Stomach (tissue), 4 donors: ENCODE results near the gene TBC1D26.

ENCODE experiments used
- EP300 ChIP-seq: sonication (generic); formaldehyde crosslinking; IDR thresholded peaks from one replicate; pipeline ENCODE4 v1.6.1; 2017; ENCODE audit warnings: antibody characterized with exemption
- POLR2A ChIP-seq, 4 donors: fragments of 450-650 bp; IDR thresholded peaks; one replicate each; pipeline ENCODE4 v1.6.1; 2016; ENCODE audit warnings: antibody characterized with exemption in 4 of 4, control low read depth in 2 of 4, mild to moderate bottlenecking in 1 of 4, moderate library complexity in 1 of 4
- POLR2AphosphoS5 ChIP-seq, 3 donors: sonication (generic); formaldehyde crosslinking; IDR thresholded peaks; one replicate each; pipeline ENCODE4 v1.6.1; 2016; ENCODE audit warnings: antibody characterized with exemption in 3 of 3
- TF ChIP-seq, protein P1 (sequence below), 7 experiments: fragments of 450-650 bp in 4 of 7; fragments of 200-600 bp in 3 of 7; sonication (generic) in 3 of 7; IDR thresholded peaks; one replicate each; pipeline ENCODE4 v1.5.1; 2016 to 2019; ENCODE audit warnings: antibody characterized with exemption in 7 of 7, control low read depth in 2 of 7, mild to moderate bottlenecking in 1 of 7

DNA sequence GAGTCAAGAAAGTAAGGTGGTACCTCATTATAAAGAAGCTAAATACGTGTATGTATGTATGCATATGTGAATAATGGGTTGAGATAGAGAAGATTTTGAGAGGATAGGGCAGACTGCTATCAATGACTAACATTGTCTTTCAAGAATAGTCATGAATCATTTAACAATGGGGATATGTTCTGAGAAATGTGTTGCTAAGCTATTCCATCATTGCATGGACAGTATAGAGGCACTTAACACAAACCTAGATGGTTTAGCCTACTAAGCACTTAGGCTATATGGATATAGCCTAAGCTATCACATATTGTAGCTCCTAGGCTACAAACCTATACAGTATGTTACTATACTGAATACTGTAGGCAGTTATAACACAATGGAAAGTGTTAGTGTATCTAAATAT, 45.2 kb downstream of the TBC1D26 start:
- TF ChIP-seq POLR2A (IDR thresholded peaks at IDR 0.05): no peak
- TF ChIP-seq, protein P1, sequence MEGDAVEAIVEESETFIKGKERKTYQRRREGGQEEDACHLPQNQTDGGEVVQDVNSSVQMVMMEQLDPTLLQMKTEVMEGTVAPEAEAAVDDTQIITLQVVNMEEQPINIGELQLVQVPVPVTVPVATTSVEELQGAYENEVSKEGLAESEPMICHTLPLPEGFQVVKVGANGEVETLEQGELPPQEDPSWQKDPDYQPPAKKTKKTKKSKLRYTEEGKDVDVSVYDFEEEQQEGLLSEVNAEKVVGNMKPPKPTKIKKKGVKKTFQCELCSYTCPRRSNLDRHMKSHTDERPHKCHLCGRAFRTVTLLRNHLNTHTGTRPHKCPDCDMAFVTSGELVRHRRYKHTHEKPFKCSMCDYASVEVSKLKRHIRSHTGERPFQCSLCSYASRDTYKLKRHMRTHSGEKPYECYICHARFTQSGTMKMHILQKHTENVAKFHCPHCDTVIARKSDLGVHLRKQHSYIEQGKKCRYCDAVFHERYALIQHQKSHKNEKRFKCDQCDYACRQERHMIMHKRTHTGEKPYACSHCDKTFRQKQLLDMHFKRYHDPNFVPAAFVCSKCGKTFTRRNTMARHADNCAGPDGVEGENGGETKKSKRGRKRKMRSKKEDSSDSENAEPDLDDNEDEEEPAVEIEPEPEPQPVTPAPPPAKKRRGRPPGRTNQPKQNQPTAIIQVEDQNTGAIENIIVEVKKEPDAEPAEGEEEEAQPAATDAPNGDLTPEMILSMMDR (IDR thresholded peaks at IDR 0.05): no peak
- TF ChIP-seq POLR2AphosphoS5 (IDR thresholded peaks at IDR 0.05): no peak
- TF ChIP-seq EP300: no peak
